GM12878 (cell line): ENCODE measurements around the gene NUMBL. TPM values are rescaled to one million over a fixed set of nuclear protein-coding genes. Genes with fewer than 3 reads are reported as not detected.

Source experiments
- ATAC-seq: fragments of 200-7000 bp; cut with Tn5 transposase; 3 replicates; pipeline ENCODE4 v1.9.1; 2020; ENCODE audit warnings: mild to moderate bottlenecking, moderate library complexity
- BruUV-seq: library from RNA; stranded (reverse); fragments of 400-500 nt; replicated peaks from 2 replicates; lab custom pipeline; 2021; lab: Mats Ljungman, UMichigan
- CTCF ChIA-PET: fragments of 300-600 bp; sonication (Branson Sonifier 250); formaldehyde crosslinking; extraction: SDS; loops from one replicate; lab custom pipeline; 2021; ENCODE audit warnings: inconsistent platforms; lab: Yijun Ruan, JAX
- POLR2A ChIA-PET: fragments of 350-600 bp; formaldehyde crosslinking; extraction: SDS; loops from one replicate; lab custom pipeline; 2021; ENCODE audit warnings: inconsistent platforms; lab: Charles Lee
- RAD21 ChIA-PET: fragments of 300-600 bp; sonication (Branson Sonifier 250); formaldehyde crosslinking; loops from one replicate; lab custom pipeline; 2023; ENCODE audit warnings: antibody characterized with exemption; ENCODE audit not compliant: unreplicated experiment; lab: Charles Lee
- SMC1A ChIA-PET: fragments of 300-600 bp; sonication (Branson Sonifier 250); formaldehyde crosslinking; loops from one replicate; lab custom pipeline; 2023; ENCODE audit not compliant: unreplicated experiment, uncharacterized antibody; lab: Charles Lee
- DNase-seq: peaks from one replicate; pipeline ENCODE4 v3.0.0-alpha.2; 2011; ENCODE audit warnings: low read depth, low spot score
- FAIRE-seq: peaks from 3 replicates; lab custom pipeline; 2011; peaks lifted over from hg19 to GRCh38; lab: Jason Lieb, UNC
- H2AFZ ChIP-seq: 2 replicates; pipeline ENCODE4 v1.6.0; 2011; ENCODE audit warnings: low read depth, low read length, control low read depth; ENCODE audit not compliant: control insufficient read depth
- H3K27ac ChIP-seq: 2 replicates; pipeline ENCODE4 v1.5.1; 2011; ENCODE audit warnings: control low read depth; ENCODE audit not compliant: control insufficient read depth, insufficient read depth
- H3K27me3 ChIP-seq, 2 experiments: replicated peaks in 1 of 2; 2 replicates each; pipeline versions ENCODE4 v1.6.0 to v1.6.1; 2011; ENCODE audit warnings: low read length in 1 of 2; ENCODE audit not compliant: control insufficient read depth in 2 of 2, insufficient read depth in 2 of 2
- H3K36me3 ChIP-seq, 2 experiments: 2 replicates each; pipeline ENCODE4 v1.5.1; 2011; ENCODE audit warnings: low read length in 1 of 2; ENCODE audit not compliant: control insufficient read depth in 2 of 2, insufficient read depth in 2 of 2
- H3K4me1 ChIP-seq: 2 replicates; pipeline ENCODE4 v1.6.1; 2011; ENCODE audit warnings: mild to moderate bottlenecking, low read length, moderate library complexity, mixed read lengths; ENCODE audit not compliant: control insufficient read depth, insufficient read depth
- H3K4me2 ChIP-seq: 2 replicates; pipeline ENCODE4 v1.6.0; 2011; ENCODE audit warnings: control low read depth; ENCODE audit not compliant: control insufficient read depth, insufficient read depth
- H3K4me3 ChIP-seq: fragments of 200-600 bp; sonication (generic); 2 replicates; pipeline ENCODE4 v1.5.1; 2016
- H3K79me2 ChIP-seq: 2 replicates; pipeline ENCODE4 v1.6.0; 2011; ENCODE audit warnings: low read length; ENCODE audit not compliant: control insufficient read depth, insufficient read depth
- H3K9ac ChIP-seq: 2 replicates; pipeline ENCODE4 v1.8.0; 2011; ENCODE audit warnings: low read length, control low read depth, mixed read lengths; ENCODE audit not compliant: control insufficient read depth, insufficient read depth
- H3K9me3 ChIP-seq: replicated peaks from 3 replicates; pipeline ENCODE4 v1.5.1; 2011; ENCODE audit warnings: mild to moderate bottlenecking, low read length; ENCODE audit not compliant: control insufficient read depth, insufficient read depth
- H4K20me1 ChIP-seq: 2 replicates; pipeline ENCODE4 v1.6.0; 2011; ENCODE audit not compliant: control insufficient read depth, insufficient read depth
- SMC3 ChIP-seq: IDR thresholded peaks from 2 replicates; pipeline ENCODE4 v1.6.1; 2011; ENCODE audit warnings: low read length, improper control_type of control experiment, borderline replicate concordance
- WGBS: methylation state at CpG from one replicate; pipeline ENCODE4 v1.1.6; 2016; ENCODE audit warnings: low lambda C conversion rate; ENCODE audit not compliant: insufficient replicate concordance, insufficient coverage; ENCODE audit errors: missing lambda C conversion rate; 5-methylcytosine and 5-hydroxymethylcytosine counted together
- in situ Hi-C: fragments of 300-500 bp; cut with MboI; formaldehyde crosslinking; loops from 9 replicates; pipeline ENCODE4 v1.14.3; 2018; ENCODE audit warnings: mixed read lengths
- intact Hi-C: fragments of 100-400 bp; cut with micrococcal nuclease; formaldehyde crosslinking; loops from one replicate; pipeline ENCODE4 v1.14.2; 2022; ENCODE audit not compliant: unreplicated experiment
- polyA plus RNA-seq, 11 experiments: library from polyadenylated mRNA; depleted of rRNA in 4 of 11; unstranded in 6 of 11; stranded (reverse) in 5 of 11; fragments of >200 nt; fragmentation: Nextera tagmentation in 4 of 11; fragmentation: Illumina TruSeq in 1 of 11; extraction: Ambion mirVana in 4 of 11; extraction: Trizol in 1 of 11; gene quantifications; 1 replicate in 1 of 11; 2 replicates in 10 of 11; pipeline versions ENCODE4 v1.2.1 to v1.2.3, GENCODE V29; 2011 to 2016; ENCODE audit warnings: inconsistent platforms in 2 of 11, missing spikeins in 2 of 11, low read depth in 1 of 11
- total RNA-seq, 4 experiments: library from RNA; depleted of rRNA in 3 of 4; stranded (reverse); fragments of >200 nt in 3 of 4; fragmentation: Illumina TruSeq in 1 of 4; extraction: Trizol in 1 of 4; gene quantifications; 2 replicates each; pipeline versions ENCODE4 v1.2.1 to v1.2.3, GENCODE V29; 2013 to 2021
- TF ChIP-seq, protein P1 (sequence below): fragments of 450-650 bp; IDR thresholded peaks from 2 replicates; pipeline ENCODE4 v1.6.1; 2018; ENCODE audit warnings: mild to moderate bottlenecking, low read depth, moderate library complexity; ENCODE audit not compliant: partially characterized antibody
- TF ChIP-seq, protein P2 (sequence below): fragments of 450-650 bp; IDR thresholded peaks from 2 replicates; pipeline ENCODE4 v1.6.1; 2017; ENCODE audit warnings: mild to moderate bottlenecking, moderate library complexity

NUMBL gene
- total and polyA plus RNA-seq, 10 of the 15 experiments (the other 5 are each of a cell fraction or from before 2014, with no cell fraction given): 0.16 to 9.4 (median 1.9) TPM

DNA sequence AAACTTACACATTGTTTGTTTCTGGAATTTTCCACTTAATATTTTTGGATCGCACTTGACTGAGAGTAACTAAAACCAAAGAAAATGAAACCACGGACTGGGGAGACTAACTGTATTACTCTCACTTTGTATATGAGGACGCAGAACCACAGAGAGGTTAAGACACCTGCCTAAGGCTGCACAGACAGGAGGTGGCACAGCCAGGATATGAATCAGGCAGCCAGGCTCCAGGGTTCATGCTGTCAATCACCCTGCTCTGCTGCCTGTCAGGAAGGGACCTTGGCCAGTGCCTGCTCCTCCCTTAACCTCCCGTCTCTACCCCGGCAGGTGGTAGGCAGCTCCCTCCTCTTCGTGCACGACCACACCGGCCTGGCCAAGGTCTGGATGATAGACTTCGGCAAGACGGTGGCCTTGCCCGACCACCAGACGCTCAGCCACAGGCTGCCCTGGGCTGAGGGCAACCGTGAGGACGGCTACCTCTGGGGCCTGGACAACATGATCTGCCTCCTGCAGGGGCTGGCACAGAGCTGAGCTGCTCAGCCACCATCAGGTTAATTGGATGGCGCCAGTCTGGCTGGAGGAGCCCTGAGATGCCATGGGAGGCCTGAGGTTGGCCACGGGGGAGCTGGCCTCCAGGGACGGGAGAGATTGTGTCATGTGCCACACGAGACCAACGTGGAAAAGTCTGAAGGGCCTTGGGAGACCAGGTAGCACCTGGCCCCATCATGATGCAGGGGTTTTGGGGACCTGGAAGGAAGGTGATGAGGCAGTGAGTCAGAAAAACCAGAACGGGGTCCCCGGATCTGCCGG is 48.8 kb upstream of the NUMBL start:
- no peaks in the 10 kb centered on the region for H3K27me3 ChIP-seq
- no TSS peak for BruUV-seq
- no peak overlapping the region for H3K4me2 ChIP-seq
- H3K27ac ChIP-seq: no peak overlapping the region
- FAIRE-seq (no peak), ATAC-seq (no peak), DNase-seq (no peak)
- ChIA-PET RAD21 (no interaction called here), CTCF (no interaction called here)
- intact Hi-C loops: no loop called here
- no peaks in the 10 kb centered on the region for H3K9me3 ChIP-seq
- WGBS: 78% methylated on average over 22 of the region's 22 CpGs
- no peak overlapping the region for H3K9ac ChIP-seq
- TF ChIP-seq, protein P1, sequence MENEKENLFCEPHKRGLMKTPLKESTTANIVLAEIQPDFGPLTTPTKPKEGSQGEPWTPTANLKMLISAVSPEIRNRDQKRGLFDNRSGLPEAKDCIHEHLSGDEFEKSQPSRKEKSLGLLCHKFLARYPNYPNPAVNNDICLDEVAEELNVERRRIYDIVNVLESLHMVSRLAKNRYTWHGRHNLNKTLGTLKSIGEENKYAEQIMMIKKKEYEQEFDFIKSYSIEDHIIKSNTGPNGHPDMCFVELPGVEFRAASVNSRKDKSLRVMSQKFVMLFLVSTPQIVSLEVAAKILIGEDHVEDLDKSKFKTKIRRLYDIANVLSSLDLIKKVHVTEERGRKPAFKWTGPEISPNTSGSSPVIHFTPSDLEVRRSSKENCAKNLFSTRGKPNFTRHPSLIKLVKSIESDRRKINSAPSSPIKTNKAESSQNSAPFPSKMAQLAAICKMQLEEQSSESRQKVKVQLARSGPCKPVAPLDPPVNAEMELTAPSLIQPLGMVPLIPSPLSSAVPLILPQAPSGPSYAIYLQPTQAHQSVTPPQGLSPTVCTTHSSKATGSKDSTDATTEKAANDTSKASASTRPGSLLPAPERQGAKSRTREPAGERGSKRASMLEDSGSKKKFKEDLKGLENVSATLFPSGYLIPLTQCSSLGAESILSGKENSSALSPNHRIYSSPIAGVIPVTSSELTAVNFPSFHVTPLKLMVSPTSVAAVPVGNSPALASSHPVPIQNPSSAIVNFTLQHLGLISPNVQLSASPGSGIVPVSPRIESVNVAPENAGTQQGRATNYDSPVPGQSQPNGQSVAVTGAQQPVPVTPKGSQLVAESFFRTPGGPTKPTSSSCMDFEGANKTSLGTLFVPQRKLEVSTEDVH: no peak
- TF ChIP-seq, protein P2, sequence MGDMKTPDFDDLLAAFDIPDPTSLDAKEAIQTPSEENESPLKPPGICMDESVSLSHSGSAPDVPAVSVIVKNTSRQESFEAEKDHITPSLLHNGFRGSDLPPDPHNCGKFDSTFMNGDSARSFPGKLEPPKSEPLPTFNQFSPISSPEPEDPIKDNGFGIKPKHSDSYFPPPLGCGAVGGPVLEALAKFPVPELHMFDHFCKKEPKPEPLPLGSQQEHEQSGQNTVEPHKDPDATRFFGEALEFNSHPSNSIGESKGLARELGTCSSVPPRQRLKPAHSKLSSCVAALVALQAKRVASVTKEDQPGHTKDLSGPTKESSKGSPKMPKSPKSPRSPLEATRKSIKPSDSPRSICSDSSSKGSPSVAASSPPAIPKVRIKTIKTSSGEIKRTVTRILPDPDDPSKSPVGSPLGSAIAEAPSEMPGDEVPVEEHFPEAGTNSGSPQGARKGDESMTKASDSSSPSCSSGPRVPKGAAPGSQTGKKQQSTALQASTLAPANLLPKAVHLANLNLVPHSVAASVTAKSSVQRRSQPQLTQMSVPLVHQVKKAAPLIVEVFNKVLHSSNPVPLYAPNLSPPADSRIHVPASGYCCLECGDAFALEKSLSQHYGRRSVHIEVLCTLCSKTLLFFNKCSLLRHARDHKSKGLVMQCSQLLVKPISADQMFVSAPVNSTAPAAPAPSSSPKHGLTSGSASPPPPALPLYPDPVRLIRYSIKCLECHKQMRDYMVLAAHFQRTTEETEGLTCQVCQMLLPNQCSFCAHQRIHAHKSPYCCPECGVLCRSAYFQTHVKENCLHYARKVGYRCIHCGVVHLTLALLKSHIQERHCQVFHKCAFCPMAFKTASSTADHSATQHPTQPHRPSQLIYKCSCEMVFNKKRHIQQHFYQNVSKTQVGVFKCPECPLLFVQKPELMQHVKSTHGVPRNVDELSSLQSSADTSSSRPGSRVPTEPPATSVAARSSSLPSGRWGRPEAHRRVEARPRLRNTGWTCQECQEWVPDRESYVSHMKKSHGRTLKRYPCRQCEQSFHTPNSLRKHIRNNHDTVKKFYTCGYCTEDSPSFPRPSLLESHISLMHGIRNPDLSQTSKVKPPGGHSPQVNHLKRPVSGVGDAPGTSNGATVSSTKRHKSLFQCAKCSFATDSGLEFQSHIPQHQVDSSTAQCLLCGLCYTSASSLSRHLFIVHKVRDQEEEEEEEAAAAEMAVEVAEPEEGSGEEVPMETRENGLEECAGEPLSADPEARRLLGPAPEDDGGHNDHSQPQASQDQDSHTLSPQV: no peak
- no peak for TF ChIP-seq SMC3
- TF ChIP-seq, all 136 proteins: peak for 0
- Histone ChIP-seq H3K36me3 (peaks cover 0 to 1% of the 10 kb centered on the region in 2 experiments; a peak in 3 of 4 replicates), H3K79me2 (no peaks in the 10 kb centered on the region), H3K4me1 (no peaks in the 10 kb centered on the region), H4K20me1 (no peaks in the 10 kb centered on the region), H2AFZ (no peak overlapping the region), H3K4me3 (no peak overlapping the region)
- in situ Hi-C loops: no loop called here
- ChIA-PET POLR2A (no interaction called here), SMC1A (interaction anchor here (0.6 kb wide), 1 partner anchor 81 kb away, joined by 3 read pairs; no protein-coding TSS in a partner anchor)
